ENCODE data around the gene CPNE5. TPM values are rescaled to one million over a fixed set of nuclear protein-coding genes. Genes with fewer than 3 reads are reported as not detected.

Gene CPNE5
- total RNA-seq, 4 donors from 2014 or later, result 0.35 to 5.8 (median 2.9) TPM

GRCh38 chr6:36746251-36746650 lies 93.0 kb downstream of the CPNE5 start:
- no peaks in the 10 kb centered on the region for H3K36me3 ChIP-seq
- H3K4me3 ChIP-seq, result no peak overlapping the region
- TF ChIP-seq POLR2A (IDR thresholded peaks at IDR 0.05) (no peak), CTCF (IDR thresholded peaks at IDR 0.05) (no peak)
- H3K4me1 ChIP-seq, result peaks cover 0 to 20% (median 5%) of the 10 kb centered on the region in 4 donors
- no peak for DNase-seq
- H3K9me3 ChIP-seq, result peaks cover 0 to 3% (median 0%) of the 10 kb centered on the region in 4 donors
- H3K27ac ChIP-seq, result no peak overlapping the region
- H3K27me3 ChIP-seq, result no peaks in the 10 kb centered on the region

- no peak overlapping the region for H3K27ac ChIP-seq
- TF ChIP-seq CTCF (IDR thresholded peaks at IDR 0.05) (no peak), POLR2A (IDR thresholded peaks at IDR 0.05) (no peak)
- H3K4me3 ChIP-seq, result no peak overlapping the region
- no peaks in the 10 kb centered on the region for H3K27me3 ChIP-seq
- peaks cover 0 to 19% (median 5%) of the 10 kb centered on the region in 4 donors for H3K4me1 ChIP-seq
- H3K36me3 ChIP-seq, result no peaks in the 10 kb centered on the region
- no peak for DNase-seq
- peaks cover 0 to 3% (median 0%) of the 10 kb centered on the region in 4 donors for H3K9me3 ChIP-seq
These were observed 93.4 kb downstream of the CPNE5 start for GRCh38 chr6:36745836-36746235.

GRCh38 chr6:36745283-36745682 lies 94.0 kb downstream of the CPNE5 start:
- Histone ChIP-seq H3K9me3 (peaks cover 0 to 3% (median 0%) of the 10 kb centered on the region in 4 donors), H3K4me3 (no peak overlapping the region), H3K27ac (no peak overlapping the region), H3K36me3 (no peaks in the 10 kb centered on the region), H3K27me3 (no peaks in the 10 kb centered on the region), H3K4me1 (peaks cover 0 to 19% (median 5%) of the 10 kb centered on the region in 4 donors)
- no peak for DNase-seq
- TF ChIP-seq CTCF (IDR thresholded peaks at IDR 0.05) (no peak), POLR2A (IDR thresholded peaks at IDR 0.05) (no peak)

GRCh38 chr6:36744304-36744673 lies 95.0 kb downstream of the CPNE5 start:
- Histone ChIP-seq H3K4me1 (peaks cover 0 to 19% (median 5%) of the 10 kb centered on the region in 4 donors), H3K27ac (peak overlapping the region in 1 of 4 donors; percentile 66), H3K9me3 (peaks cover 0 to 3% (median 0%) of the 10 kb centered on the region in 4 donors), H3K27me3 (no peaks in the 10 kb centered on the region), H3K4me3 (no peak overlapping the region), H3K36me3 (no peaks in the 10 kb centered on the region)
- TF ChIP-seq POLR2A (IDR thresholded peaks at IDR 0.05) (no peak), CTCF (IDR thresholded peaks at IDR 0.05) (no peak)
- DNase-seq, result no peak

GRCh38 chr6:36743538-36744303 lies 95.5 kb downstream of the CPNE5 start:
- Histone ChIP-seq H3K4me1 (peaks cover 0 to 19% (median 5%) of the 10 kb centered on the region in 4 donors), H3K27me3 (no peaks in the 10 kb centered on the region), H3K4me3 (no peak overlapping the region), H3K36me3 (no peaks in the 10 kb centered on the region), H3K27ac (peak overlapping the region in 3 of 4 donors; percentile 33 to 66 (median 55)), H3K9me3 (peaks cover 0 to 3% (median 0%) of the 10 kb centered on the region in 4 donors)
- TF ChIP-seq POLR2A (IDR thresholded peaks at IDR 0.05) (no peak), CTCF (IDR thresholded peaks at IDR 0.05) (no peak)
- DNase-seq, result peak in 2 of 3 donors; percentile 77 to 78

Measured in Peyer's patch (tissue), 4 donors.